ENCODE data around the gene OTOA.
"Not testable (repeated sequence)": the region's sequence is repeated elsewhere in the genome, so short reads cannot be mapped to it uniquely, and the experiment has no call there.

The OTOA gene

GRCh38 chr16:21708533-21709115, 44.9 kb downstream of the OTOA start:
- Histone ChIP-seq H3K4me3 (ENCODE audit: low read depth in 1 of 2, low read length in 2 of 2) (no peak overlapping the region), H3K4me2 (ENCODE audit: insufficient read depth, low read length) (peak overlapping the region; percentile 49; the same call in 1 of the 2 replicates), H3K4me1 (ENCODE audit: insufficient read depth, low read length) (peaks cover 3% of the 10 kb centered on the region), H3K9me3 (ENCODE audit: insufficient read depth, low read length, severe bottlenecking) (no peaks in the 10 kb centered on the region), H3K27ac (ENCODE audit: low read length) (no peak overlapping the region), H3K27me3 (ENCODE audit: insufficient read depth, low read length, poor library complexity) (peaks cover 4% of the 10 kb centered on the region), H4K20me1 (ENCODE audit: insufficient read depth, low read length) (no peaks in the 10 kb centered on the region), H3K79me2 (ENCODE audit: insufficient read depth, low read length) (no peaks in the 10 kb centered on the region), H3K36me3 (ENCODE audit: insufficient read depth, low read length) (no peaks in the 10 kb centered on the region), H3K9ac (ENCODE audit: low read depth, low read length) (no peak overlapping the region), H2AFZ (ENCODE audit: low read depth, low read length) (no peak overlapping the region)
- ATAC-seq (ENCODE audit: insufficient read depth, low read depth), result peak; percentile 76
- DNase-seq, result peak; percentile 81
- TF ChIP-seq EZH2 (IDR thresholded peaks at IDR 0.05; ENCODE audit: borderline replicate concordance, low read depth, low read length, severe bottlenecking), result no peak
- TF ChIP-seq CTCF (IDR thresholded peaks at IDR 0.05; ENCODE audit: borderline replicate concordance, extremely low read depth, low read length, poor library complexity, severe bottlenecking), result peak; percentile 86

GRCh38 chr16:21710938-21711337, 47.2 kb downstream of the OTOA start:
- Histone ChIP-seq H4K20me1 (ENCODE audit: insufficient read depth, low read length) (no peaks in the 10 kb centered on the region), H3K4me1 (ENCODE audit: insufficient read depth, low read length) (peaks cover 3% of the 10 kb centered on the region), H2AFZ (ENCODE audit: low read depth, low read length) (no peak overlapping the region)

GRCh38 chr16:21713549-21714368, 50.0 kb downstream of the OTOA start:
- Histone ChIP-seq H3K4me1 (ENCODE audit: insufficient read depth, low read length) (no peaks in the 10 kb centered on the region), H4K20me1 (ENCODE audit: insufficient read depth, low read length) (no peaks in the 10 kb centered on the region), H3K27ac (ENCODE audit: low read length) (no peak overlapping the region), H2AFZ (ENCODE audit: low read depth, low read length) (no peak overlapping the region), H3K27me3 (ENCODE audit: insufficient read depth, low read length, poor library complexity) (peaks cover 3% of the 10 kb centered on the region), H3K9me3 (ENCODE audit: insufficient read depth, low read length, severe bottlenecking) (no peaks in the 10 kb centered on the region), H3K79me2 (ENCODE audit: insufficient read depth, low read length) (no peaks in the 10 kb centered on the region), H3K4me2 (ENCODE audit: insufficient read depth, low read length) (no peak overlapping the region), H3K4me3 (ENCODE audit: low read depth in 1 of 2, low read length in 2 of 2) (no peak overlapping the region), H3K36me3 (ENCODE audit: insufficient read depth, low read length) (no peaks in the 10 kb centered on the region), H3K9ac (ENCODE audit: low read depth, low read length) (no peak overlapping the region)
- no peak for TF ChIP-seq EZH2 (IDR thresholded peaks at IDR 0.05; ENCODE audit: borderline replicate concordance, low read depth, low read length, severe bottlenecking)
- ATAC-seq (ENCODE audit: insufficient read depth, low read depth) (no peak), DNase-seq (no peak)

More at GRCh38 chr16:21710938-21711337, 47.2 kb downstream of the OTOA start:
- TF ChIP-seq CTCF (IDR thresholded peaks at IDR 0.05; ENCODE audit: borderline replicate concordance, extremely low read depth, low read length, poor library complexity, severe bottlenecking) (no peak), EZH2 (IDR thresholded peaks at IDR 0.05; ENCODE audit: borderline replicate concordance, low read depth, low read length, severe bottlenecking) (no peak)
- DNase-seq, result no peak
- Histone ChIP-seq H3K4me3 (ENCODE audit: low read depth in 1 of 2, low read length in 2 of 2) (no peak overlapping the region), H3K9ac (ENCODE audit: low read depth, low read length) (no peak overlapping the region), H3K27ac (ENCODE audit: low read length) (no peak overlapping the region), H3K27me3 (ENCODE audit: insufficient read depth, low read length, poor library complexity) (peaks cover 4% of the 10 kb centered on the region), H3K79me2 (ENCODE audit: insufficient read depth, low read length) (no peaks in the 10 kb centered on the region), H3K36me3 (ENCODE audit: insufficient read depth, low read length) (no peaks in the 10 kb centered on the region), H3K9me3 (ENCODE audit: insufficient read depth, low read length, severe bottlenecking) (no peaks in the 10 kb centered on the region), H3K4me2 (ENCODE audit: insufficient read depth, low read length) (no peak overlapping the region)
- no peak for ATAC-seq (ENCODE audit: insufficient read depth, low read depth)

- H3K9ac ChIP-seq (ENCODE audit: low read depth, low read length); DNase-seq; H3K79me2 ChIP-seq (ENCODE audit: insufficient read depth, low read length); H4K20me1 ChIP-seq (ENCODE audit: insufficient read depth, low read length); H3K9me3 ChIP-seq (ENCODE audit: insufficient read depth, low read length, severe bottlenecking); H3K27ac ChIP-seq (ENCODE audit: low read length); H2AFZ ChIP-seq (ENCODE audit: low read depth, low read length); H3K36me3 ChIP-seq (ENCODE audit: insufficient read depth, low read length); H3K27me3 ChIP-seq (ENCODE audit: insufficient read depth, low read length, poor library complexity); ATAC-seq (ENCODE audit: insufficient read depth, low read depth); H3K4me3 ChIP-seq (ENCODE audit: low read depth in 1 of 2, low read length in 2 of 2); H3K4me1 ChIP-seq (ENCODE audit: insufficient read depth, low read length); H3K4me2 ChIP-seq (ENCODE audit: insufficient read depth, low read length): not testable (repeated sequence)
Measured at GRCh38 chr16:21714369-21714618, 50.5 kb downstream of the OTOA start.
